Measurements from ENCODE around the gene PRM3.

PRM3 gene

DNA sequence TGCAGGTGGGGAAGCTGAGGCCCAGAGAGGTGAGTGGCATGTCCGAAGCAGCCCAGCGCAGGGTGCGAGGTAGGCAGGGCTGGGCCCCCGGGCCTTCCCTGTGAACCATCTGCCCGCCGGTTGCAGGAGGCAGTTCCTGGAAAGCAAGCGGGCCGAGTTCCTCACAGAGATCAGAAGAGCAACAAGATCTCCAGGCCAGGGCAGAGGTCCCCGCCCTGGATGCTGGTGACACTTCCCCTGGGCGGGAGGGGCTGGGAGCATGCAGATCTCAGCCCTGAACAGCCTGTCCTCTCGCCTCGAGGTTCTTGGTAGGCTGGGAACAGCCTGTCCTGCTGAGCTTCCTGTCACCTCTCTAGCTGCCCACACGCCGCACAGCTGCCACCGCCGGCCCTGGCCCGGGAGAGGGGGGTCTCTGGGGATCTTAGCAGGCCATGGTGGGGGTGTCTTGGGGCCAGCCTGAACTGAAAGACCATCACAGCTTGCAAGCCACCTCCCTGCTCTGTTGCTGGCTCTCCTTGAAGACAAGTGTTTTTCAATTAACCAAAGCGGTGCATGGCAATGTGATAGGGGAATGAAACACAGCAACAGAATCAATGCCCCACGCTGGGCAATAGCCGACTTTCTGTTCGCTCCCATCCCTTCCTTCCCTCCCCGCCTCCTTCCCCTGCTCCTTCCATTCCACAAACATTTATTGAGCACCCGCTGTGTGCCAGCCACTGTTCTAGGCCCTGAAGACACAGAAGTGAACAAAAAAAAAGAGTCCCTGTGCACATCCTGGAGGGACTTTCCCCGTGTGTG, 49.1 kb downstream of the PRM3 start:
- DNase-seq, result no peak

Data from NCI-H510A treated with DMSO at 0.1 percent for 48 hours (cell line).